Neural cell (in vitro differentiated cells): ENCODE data around the gene SMIM38. TPM values are rescaled to one million over a fixed set of nuclear protein-coding genes. Genes with fewer than 3 reads are reported as not detected.

Experiments
- H2AFZ ChIP-seq: fragments of 200-600, 300-800 bp; sonication (generic), shearing (Covaris generic); 2 replicates; pipeline ENCODE4 v1.6.0; 2014; ENCODE audit warnings: low read depth, mild to moderate bottlenecking, antibody characterized with exemption, low read length, moderate library complexity
- H3F3A ChIP-seq: fragments of 200-600 bp; shearing (Covaris generic); 2 replicates; pipeline ENCODE4 v1.6.1; 2016; ENCODE audit warnings: mild to moderate bottlenecking, moderate library complexity, mixed read lengths, antibody characterized with exemption, low read length; ENCODE audit not compliant: insufficient read depth, poor library complexity, severe bottlenecking
- H3K27ac ChIP-seq: fragments of 200-600, 300-800 bp; sonication (generic), shearing (Covaris generic); 2 replicates; pipeline ENCODE4 v1.5.1; 2014; ENCODE audit warnings: mild to moderate bottlenecking, low read length, moderate library complexity
- H3K27me3 ChIP-seq: fragments of 300-800, 200-600 bp; sonication (generic), shearing (Covaris generic); 2 replicates; pipeline ENCODE4 v1.6.0; 2014; ENCODE audit warnings: mild to moderate bottlenecking, low read depth, low read length, moderate library complexity; ENCODE audit not compliant: insufficient read depth
- H3K36me3 ChIP-seq: fragments of 300-800, 200-600 bp; sonication (generic), shearing (Covaris generic); 2 replicates; pipeline ENCODE4 v1.5.1; 2014; ENCODE audit warnings: mild to moderate bottlenecking, antibody characterized with exemption, low read length, moderate library complexity; ENCODE audit not compliant: insufficient read depth
- H3K4me2 ChIP-seq: fragments of 300-800, 200-600 bp; sonication (generic), shearing (Covaris generic); 2 replicates; pipeline ENCODE4 v1.6.0; 2014; ENCODE audit warnings: mild to moderate bottlenecking, low read length
- H3K4me3 ChIP-seq: fragments of 300-800, 200-600 bp; sonication (generic), shearing (Covaris generic); 2 replicates; pipeline ENCODE4 v1.5.1; 2014; ENCODE audit warnings: mild to moderate bottlenecking, low read length, moderate library complexity
- H3K79me2 ChIP-seq: fragments of 200-600 bp; shearing (Covaris generic); replicated peaks from 2 replicates; pipeline ENCODE4 v1.6.0; 2014; ENCODE audit warnings: mild to moderate bottlenecking, low read length, moderate library complexity; ENCODE audit not compliant: insufficient read depth
- H3K9ac ChIP-seq: fragments of 300-800, 200-600 bp; sonication (generic), shearing (Covaris generic); 2 replicates; pipeline ENCODE4 v1.6.1; 2016; ENCODE audit warnings: mild to moderate bottlenecking, low read length, mixed read lengths
- H3K9me2 ChIP-seq: fragments of 200-600 bp; shearing (Covaris generic); 2 replicates; pipeline ENCODE4 v1.6.1; 2016; ENCODE audit warnings: mild to moderate bottlenecking, low read length, mixed read lengths; ENCODE audit not compliant: insufficient read depth
- H3K9me3 ChIP-seq: fragments of 200-600, 300-800 bp; sonication (generic), shearing (Covaris generic); 2 replicates; pipeline ENCODE4 v1.6.1; 2016; ENCODE audit warnings: mild to moderate bottlenecking, mixed run types, low read length, moderate library complexity, mixed read lengths
- H4K20me1 ChIP-seq: fragments of 200-600 bp; shearing (Covaris generic); 2 replicates; pipeline ENCODE4 v1.6.1; 2016; ENCODE audit warnings: mild to moderate bottlenecking, mixed run types; ENCODE audit not compliant: insufficient read depth
- EP300 ChIP-seq: fragments of 450-650 bp; conservative IDR thresholded peaks from 2 replicates; pipeline ENCODE4 v1.6.1; 2014; ENCODE audit warnings: antibody characterized with exemption, mild to moderate bottlenecking, moderate library complexity; ENCODE audit not compliant: poor library complexity, severe bottlenecking
- MXI1 ChIP-seq: fragments of 450-650 bp; conservative IDR thresholded peaks from 2 replicates; pipeline ENCODE4 v1.6.1; 2014; ENCODE audit warnings: antibody characterized with exemption, mild to moderate bottlenecking; ENCODE audit not compliant: poor library complexity, severe bottlenecking
- POLR2AphosphoS5 ChIP-seq: IDR thresholded peaks from 2 replicates; pipeline ENCODE4 v1.6.1; 2012
- SMC3 ChIP-seq: fragments of 450-650 bp; conservative IDR thresholded peaks from 2 replicates; pipeline ENCODE4 v1.6.1; 2014; ENCODE audit warnings: antibody characterized with exemption, mild to moderate bottlenecking, moderate library complexity; ENCODE audit not compliant: poor library complexity
- TAF1 ChIP-seq: IDR thresholded peaks from 2 replicates; pipeline ENCODE4 v1.6.1; 2012; ENCODE audit warnings: low read depth
- polyA plus RNA-seq: library from polyadenylated mRNA; depleted of rRNA; stranded (reverse); fragments of >200 nt; gene quantifications from 2 replicates; pipeline ENCODE4 v1.2.3, GENCODE V29; 2014
- TF ChIP-seq, protein P1 (sequence below): IDR thresholded peaks from 2 replicates; pipeline ENCODE4 v1.6.1; 2012; ENCODE audit warnings: borderline replicate concordance
- TF ChIP-seq, protein P2 (sequence below): fragments of 450-650 bp; IDR thresholded peaks from 2 replicates; pipeline ENCODE4 v1.5.1; 2014; ENCODE audit warnings: antibody characterized with exemption, mild to moderate bottlenecking, moderate library complexity; ENCODE audit not compliant: poor library complexity, severe bottlenecking

Gene SMIM38
- polyA plus RNA-seq, 1 donor from 2014 or later = 1.9 TPM

DNA sequence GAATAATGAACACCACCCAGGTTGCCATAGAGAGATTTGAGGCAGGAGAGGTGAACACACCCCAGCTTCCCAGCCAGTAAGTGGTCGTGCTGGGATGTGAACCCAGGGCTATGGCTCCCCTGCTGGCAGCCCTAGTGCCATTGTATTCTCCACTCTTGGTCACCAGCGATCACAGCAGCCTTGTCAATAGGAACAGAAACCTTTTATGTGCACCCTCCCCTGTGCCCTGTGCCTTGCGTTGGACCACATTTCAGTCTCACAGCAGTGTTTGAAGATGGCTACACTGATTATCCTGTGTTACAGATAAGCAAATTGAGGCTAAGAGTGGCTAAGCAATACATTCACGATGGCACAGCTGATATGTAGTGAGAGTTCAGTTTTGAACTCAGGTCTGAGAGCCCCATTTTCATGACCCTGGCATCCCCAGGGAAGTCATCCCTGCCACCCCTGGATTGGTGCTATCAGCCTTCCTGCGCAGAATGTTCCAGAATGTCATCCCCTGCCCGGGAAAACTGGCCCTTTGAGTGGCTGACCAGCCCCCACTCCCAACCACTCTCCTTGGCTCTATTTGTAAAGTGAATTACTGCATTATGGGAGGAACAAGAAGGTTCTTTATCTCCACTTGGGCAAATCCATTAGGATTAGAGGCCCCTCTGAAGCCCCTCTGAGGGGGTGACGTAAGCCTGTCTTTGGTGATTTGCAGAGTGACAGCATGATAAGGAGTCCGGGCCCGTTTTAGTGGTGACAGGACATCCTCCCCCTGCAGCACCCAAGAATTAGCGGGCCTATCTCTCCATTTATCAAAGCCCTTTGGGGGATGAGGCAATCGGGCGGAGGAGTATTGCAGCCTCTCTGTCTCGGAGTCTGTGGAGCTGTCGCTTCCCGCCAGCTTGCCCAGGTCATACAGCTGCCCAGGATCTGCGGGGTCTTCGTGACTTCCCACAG is 30.9 kb downstream of the SMIM38 start:
- Histone ChIP-seq H3K79me2 (no peaks in the 10 kb centered on the region), H3K9me3 (no peaks in the 10 kb centered on the region), H3K27me3 (no peaks in the 10 kb centered on the region), H3K36me3 (no peaks in the 10 kb centered on the region), H4K20me1 (no peaks in the 10 kb centered on the region), H3F3A (no peaks in the 10 kb centered on the region), H3K9me2 (no peaks in the 10 kb centered on the region), H3K27ac (no peak overlapping the region), H2AFZ (no peak overlapping the region), H3K4me3 (no peak overlapping the region), H3K9ac (no peak overlapping the region), H3K4me2 (no peak overlapping the region)
- no peak for TF ChIP-seq TAF1
- TF ChIP-seq, protein P1, sequence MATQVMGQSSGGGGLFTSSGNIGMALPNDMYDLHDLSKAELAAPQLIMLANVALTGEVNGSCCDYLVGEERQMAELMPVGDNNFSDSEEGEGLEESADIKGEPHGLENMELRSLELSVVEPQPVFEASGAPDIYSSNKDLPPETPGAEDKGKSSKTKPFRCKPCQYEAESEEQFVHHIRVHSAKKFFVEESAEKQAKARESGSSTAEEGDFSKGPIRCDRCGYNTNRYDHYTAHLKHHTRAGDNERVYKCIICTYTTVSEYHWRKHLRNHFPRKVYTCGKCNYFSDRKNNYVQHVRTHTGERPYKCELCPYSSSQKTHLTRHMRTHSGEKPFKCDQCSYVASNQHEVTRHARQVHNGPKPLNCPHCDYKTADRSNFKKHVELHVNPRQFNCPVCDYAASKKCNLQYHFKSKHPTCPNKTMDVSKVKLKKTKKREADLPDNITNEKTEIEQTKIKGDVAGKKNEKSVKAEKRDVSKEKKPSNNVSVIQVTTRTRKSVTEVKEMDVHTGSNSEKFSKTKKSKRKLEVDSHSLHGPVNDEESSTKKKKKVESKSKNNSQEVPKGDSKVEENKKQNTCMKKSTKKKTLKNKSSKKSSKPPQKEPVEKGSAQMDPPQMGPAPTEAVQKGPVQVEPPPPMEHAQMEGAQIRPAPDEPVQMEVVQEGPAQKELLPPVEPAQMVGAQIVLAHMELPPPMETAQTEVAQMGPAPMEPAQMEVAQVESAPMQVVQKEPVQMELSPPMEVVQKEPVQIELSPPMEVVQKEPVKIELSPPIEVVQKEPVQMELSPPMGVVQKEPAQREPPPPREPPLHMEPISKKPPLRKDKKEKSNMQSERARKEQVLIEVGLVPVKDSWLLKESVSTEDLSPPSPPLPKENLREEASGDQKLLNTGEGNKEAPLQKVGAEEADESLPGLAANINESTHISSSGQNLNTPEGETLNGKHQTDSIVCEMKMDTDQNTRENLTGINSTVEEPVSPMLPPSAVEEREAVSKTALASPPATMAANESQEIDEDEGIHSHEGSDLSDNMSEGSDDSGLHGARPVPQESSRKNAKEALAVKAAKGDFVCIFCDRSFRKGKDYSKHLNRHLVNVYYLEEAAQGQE = no peak
- no peak for TF ChIP-seq SMC3
- TF ChIP-seq, protein P2, sequence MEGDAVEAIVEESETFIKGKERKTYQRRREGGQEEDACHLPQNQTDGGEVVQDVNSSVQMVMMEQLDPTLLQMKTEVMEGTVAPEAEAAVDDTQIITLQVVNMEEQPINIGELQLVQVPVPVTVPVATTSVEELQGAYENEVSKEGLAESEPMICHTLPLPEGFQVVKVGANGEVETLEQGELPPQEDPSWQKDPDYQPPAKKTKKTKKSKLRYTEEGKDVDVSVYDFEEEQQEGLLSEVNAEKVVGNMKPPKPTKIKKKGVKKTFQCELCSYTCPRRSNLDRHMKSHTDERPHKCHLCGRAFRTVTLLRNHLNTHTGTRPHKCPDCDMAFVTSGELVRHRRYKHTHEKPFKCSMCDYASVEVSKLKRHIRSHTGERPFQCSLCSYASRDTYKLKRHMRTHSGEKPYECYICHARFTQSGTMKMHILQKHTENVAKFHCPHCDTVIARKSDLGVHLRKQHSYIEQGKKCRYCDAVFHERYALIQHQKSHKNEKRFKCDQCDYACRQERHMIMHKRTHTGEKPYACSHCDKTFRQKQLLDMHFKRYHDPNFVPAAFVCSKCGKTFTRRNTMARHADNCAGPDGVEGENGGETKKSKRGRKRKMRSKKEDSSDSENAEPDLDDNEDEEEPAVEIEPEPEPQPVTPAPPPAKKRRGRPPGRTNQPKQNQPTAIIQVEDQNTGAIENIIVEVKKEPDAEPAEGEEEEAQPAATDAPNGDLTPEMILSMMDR = no peak
- TF ChIP-seq POLR2AphosphoS5 = no peak

DNA sequence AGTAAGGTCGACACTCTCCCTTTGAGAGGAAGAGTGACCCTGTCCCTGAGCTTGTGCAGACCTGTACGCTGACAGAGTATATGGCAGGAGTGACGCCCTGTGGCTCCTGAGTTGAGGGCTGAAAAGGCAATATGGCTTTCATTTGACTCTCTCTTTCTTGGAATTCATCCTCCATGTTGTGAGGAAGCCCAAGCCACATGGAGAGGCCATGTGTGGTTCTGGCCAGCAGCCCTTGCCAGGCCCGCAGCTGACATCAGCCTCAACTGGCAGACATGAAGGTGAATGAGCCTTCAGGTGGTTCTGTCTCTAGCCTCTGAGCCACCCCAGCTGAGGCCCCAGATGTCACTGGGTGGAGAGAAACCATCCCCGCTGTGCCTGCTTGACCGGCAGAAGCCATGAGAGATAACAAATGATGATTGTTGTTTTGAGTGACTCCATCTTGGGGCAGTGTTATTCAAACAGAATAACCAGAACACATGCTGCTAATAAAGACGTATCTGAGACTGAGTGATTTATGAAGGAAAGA is 31.9 kb downstream of the SMIM38 start:
- H3K9me2 ChIP-seq = no peaks in the 10 kb centered on the region
- TF ChIP-seq MXI1 (no peak), POLR2AphosphoS5 (no peak), TAF1 (no peak), SMC3 (no peak), EP300 (no peak)
- TF ChIP-seq, protein P1 = no peak
- TF ChIP-seq, protein P2 = no peak
- no peak overlapping the region for H3K9ac ChIP-seq
- no peaks in the 10 kb centered on the region for H3K9me3 ChIP-seq
- no peak overlapping the region for H3K4me2 ChIP-seq
- no peaks in the 10 kb centered on the region for H3K36me3 ChIP-seq
- H3K27ac ChIP-seq = no peak overlapping the region
- H3K4me3 ChIP-seq = no peak overlapping the region
- no peak overlapping the region for H2AFZ ChIP-seq
- H3K79me2 ChIP-seq = no peaks in the 10 kb centered on the region
- no peaks in the 10 kb centered on the region for H3K27me3 ChIP-seq
- H3F3A ChIP-seq = no peaks in the 10 kb centered on the region
- no peaks in the 10 kb centered on the region for H4K20me1 ChIP-seq
